Ovary (tissue), 3 donors: ENCODE measurements around the gene PGAP6.

ENCODE experiments used
- CTCF ChIP-seq, 3 donors: fragments of 450-650 bp in 2 of 3; fragments of 200-600 bp in 1 of 3; IDR thresholded peaks; one replicate each; pipeline versions ENCODE4 v1.5.1 to v1.8.0; 2016 to 2022; ENCODE audit warnings: antibody characterized with exemption in 3 of 3, mild to moderate bottlenecking in 1 of 3
- EP300 ChIP-seq: sonication (generic); formaldehyde crosslinking; IDR thresholded peaks from one replicate; pipeline ENCODE4 v1.6.1; 2017; ENCODE audit warnings: antibody characterized with exemption
- POLR2A ChIP-seq: fragments of 450-650 bp; IDR thresholded peaks from one replicate; pipeline ENCODE4 v1.6.1; 2017; ENCODE audit warnings: antibody characterized with exemption, mild to moderate bottlenecking, moderate library complexity
- donor health status: DM: no; HTN: no; CAD: no.

- no peak for TF ChIP-seq POLR2A
- no peak for TF ChIP-seq CTCF (IDR thresholded peaks at IDR 0.05)
- TF ChIP-seq EP300 = no peak
Measured at GRCh38 chr16:366476-366875, 15.3 kb downstream of the PGAP6 start.
